Measurements from ENCODE around the gene DRD3.

The DRD3 gene

DNA sequence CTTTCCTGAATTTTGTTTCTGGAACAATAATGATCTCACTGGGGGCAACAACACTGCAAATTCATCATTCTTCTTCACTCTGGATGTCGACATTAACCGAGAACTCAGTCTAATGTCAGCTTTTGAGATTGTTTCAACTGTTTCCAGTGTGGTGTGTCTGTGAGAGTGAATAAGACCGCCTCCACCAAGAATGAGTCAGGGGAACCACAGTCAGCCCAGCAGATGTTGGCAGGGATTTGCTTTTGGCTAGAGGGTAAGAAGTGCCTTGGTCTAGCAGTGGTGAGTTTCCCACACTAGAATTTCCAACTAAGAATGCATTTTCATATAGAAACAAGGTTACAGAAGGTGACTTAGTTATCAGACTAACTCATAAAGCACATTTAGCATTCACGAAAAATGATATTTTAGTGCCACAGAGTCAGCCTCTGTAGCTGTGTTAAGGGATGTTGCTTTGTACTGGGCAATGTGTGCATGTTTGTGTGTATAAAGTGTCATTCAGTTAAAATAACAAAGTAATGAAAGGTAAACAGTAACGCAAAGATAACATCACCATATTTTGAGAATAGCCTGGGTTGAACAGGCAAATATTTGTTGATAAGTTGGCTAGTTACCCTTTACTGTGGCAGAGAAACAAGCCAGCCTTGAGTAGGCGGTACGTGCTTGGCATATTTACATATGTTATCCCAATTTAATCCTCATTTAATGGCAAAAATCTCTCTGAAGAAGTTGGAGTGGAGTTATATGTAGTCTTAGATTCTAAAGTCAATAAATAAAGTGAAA lies 33.8 kb downstream of the DRD3 start:
- no peak overlapping the region for H3K4me3 ChIP-seq (ENCODE audit: low read depth, low read length)
- TF ChIP-seq, protein P1, sequence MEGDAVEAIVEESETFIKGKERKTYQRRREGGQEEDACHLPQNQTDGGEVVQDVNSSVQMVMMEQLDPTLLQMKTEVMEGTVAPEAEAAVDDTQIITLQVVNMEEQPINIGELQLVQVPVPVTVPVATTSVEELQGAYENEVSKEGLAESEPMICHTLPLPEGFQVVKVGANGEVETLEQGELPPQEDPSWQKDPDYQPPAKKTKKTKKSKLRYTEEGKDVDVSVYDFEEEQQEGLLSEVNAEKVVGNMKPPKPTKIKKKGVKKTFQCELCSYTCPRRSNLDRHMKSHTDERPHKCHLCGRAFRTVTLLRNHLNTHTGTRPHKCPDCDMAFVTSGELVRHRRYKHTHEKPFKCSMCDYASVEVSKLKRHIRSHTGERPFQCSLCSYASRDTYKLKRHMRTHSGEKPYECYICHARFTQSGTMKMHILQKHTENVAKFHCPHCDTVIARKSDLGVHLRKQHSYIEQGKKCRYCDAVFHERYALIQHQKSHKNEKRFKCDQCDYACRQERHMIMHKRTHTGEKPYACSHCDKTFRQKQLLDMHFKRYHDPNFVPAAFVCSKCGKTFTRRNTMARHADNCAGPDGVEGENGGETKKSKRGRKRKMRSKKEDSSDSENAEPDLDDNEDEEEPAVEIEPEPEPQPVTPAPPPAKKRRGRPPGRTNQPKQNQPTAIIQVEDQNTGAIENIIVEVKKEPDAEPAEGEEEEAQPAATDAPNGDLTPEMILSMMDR (conservative IDR thresholded peaks at IDR 0.05; ENCODE audit: low read depth, low read length): no peak
- DNase-seq (ENCODE audit: low read depth): peak; percentile 95

DNA sequence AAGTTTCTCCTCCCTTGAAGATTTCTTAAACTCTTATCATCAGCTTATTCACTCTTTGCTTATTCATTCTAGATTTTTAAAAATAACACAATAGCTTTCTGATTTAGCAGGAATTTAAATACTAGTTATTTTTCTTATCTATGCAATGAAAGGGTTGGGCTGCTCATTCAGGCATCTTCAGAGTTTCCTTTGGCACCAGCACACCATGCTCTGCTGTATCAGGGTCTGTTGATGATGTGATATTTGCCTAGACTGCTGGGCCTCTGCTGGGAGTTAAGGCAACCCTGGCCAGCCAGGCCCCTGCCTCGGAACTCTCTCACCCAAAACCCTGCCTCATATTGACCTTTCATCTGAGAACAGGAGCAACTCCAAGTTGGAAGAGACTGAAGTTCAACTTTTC lies 35.0 kb downstream of the DRD3 start:
- H3K4me3 ChIP-seq (ENCODE audit: low read depth, low read length): no peak overlapping the region
- TF ChIP-seq, protein P1 (conservative IDR thresholded peaks at IDR 0.05; ENCODE audit: low read depth, low read length): no peak
- no peak for DNase-seq (ENCODE audit: low read depth)

DNA sequence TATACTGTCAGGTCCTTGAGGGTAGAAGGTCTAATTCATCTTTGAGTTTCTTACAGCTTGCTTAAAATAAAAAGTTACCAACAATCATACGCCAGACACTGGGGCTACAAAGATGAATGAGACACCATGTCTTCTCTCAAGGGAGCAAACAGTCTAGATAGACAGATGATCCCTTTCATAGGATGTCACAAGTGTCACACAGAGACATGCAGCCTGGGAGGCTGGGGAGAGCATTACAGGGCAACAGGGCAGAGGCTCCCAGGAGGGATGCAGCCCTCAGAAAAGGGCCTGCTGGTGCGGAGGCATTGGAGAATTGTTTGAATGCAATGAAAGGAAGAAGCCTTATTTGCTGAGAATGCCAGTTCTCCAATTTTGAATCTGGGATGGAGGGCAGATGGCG lies 39.0 kb downstream of the DRD3 start:
- no peak for DNase-seq (ENCODE audit: low read depth)
- no peak overlapping the region for H3K4me3 ChIP-seq (ENCODE audit: low read depth, low read length)
- TF ChIP-seq, protein P1 (conservative IDR thresholded peaks at IDR 0.05; ENCODE audit: low read depth, low read length): no peak

DNA sequence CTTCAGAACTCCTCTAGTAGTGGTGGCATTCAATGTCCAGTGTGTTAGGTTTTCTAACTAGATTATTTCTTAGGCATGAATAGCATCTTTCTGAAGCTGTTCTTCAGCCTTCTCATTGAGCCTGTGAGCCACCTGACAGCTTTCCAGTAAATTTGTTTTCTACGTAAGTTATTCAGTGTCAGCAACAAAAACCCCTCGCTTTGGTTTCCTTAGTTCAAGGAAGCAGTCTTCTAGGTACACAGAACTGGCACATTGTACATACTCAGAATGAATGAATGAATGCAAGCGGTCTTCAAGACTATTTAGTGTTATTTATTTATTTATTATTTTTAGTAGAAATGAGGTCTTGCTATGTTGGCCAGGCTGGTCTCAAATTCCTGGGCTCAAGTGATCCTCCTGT lies 44.9 kb downstream of the DRD3 start:
- DNase-seq (ENCODE audit: low read depth): no peak

DNA sequence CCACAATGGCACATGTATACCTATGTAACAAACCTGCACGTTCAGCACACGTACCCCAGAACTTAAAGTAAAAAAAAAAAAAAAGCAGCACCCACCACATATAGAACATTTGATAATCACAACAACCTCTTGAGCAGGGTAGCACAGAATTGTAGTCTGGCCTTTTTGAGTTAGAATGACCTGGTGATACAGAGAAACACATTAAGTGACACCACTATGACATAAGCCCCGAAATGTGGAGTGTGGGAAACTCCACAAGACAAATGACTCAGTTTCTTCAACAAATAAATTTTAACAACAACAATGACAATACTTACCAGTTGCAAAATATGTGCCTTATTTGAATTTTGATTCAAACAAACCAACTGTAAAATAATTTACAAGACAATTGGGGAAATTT lies 46.4 kb downstream of the DRD3 start:
- H3K4me3 ChIP-seq (ENCODE audit: low read depth, low read length): no peak overlapping the region
- DNase-seq (ENCODE audit: low read depth): no peak
- TF ChIP-seq, protein P1 (conservative IDR thresholded peaks at IDR 0.05; ENCODE audit: low read depth, low read length): no peak

More for the DNA sequence above, 44.9 kb downstream of the DRD3 start:
- no peak overlapping the region for H3K4me3 ChIP-seq (ENCODE audit: low read depth, low read length)
- TF ChIP-seq, protein P1 (conservative IDR thresholded peaks at IDR 0.05; ENCODE audit: low read depth, low read length): no peak

DNA sequence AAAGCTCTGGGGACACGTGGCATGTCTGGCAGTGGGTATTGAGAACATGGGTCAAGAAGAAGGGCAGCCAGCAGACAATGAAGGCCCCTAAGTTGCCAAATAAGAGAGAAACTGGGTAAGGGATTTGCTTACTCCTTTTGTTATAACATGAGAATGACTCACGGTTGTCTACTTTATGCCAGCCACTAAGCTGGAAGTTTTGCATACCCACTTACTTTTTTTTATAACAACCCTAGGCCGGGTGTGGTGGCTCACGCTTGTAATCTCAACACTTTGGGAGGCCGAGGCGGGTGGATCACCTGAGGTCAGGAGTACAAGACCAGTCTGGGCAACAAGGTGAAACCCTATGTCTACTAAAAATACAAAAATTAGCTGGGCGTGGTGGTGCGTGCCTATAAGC lies 50.0 kb downstream of the DRD3 start:
- H3K4me3 ChIP-seq (ENCODE audit: low read depth, low read length): no peak overlapping the region
- TF ChIP-seq, protein P1 (conservative IDR thresholded peaks at IDR 0.05; ENCODE audit: low read depth, low read length): no peak
- no peak for DNase-seq (ENCODE audit: low read depth)

DNA sequence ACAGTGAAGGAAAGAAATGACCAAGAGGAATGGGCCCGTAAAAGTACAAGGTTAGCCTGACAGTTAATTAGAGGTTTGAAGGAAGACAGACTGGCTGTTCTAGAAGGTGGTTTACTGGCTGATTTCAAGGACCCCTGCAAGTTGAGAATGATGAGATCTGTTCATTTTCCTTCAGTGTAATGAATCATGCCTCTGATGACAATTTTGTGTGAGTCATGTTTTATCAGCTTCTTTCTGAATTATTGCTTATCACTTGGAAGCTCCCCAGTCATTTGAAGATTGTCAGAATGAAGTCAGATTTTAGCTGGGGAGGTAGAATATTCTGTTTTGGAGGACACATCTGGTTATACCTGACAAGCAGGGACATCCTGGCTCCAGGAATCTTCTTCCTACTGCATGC lies 50.6 kb downstream of the DRD3 start:
- DNase-seq (ENCODE audit: low read depth): peak; percentile 50
- H3K4me3 ChIP-seq (ENCODE audit: low read depth, low read length): no peak overlapping the region
- TF ChIP-seq, protein P1 (conservative IDR thresholded peaks at IDR 0.05; ENCODE audit: low read depth, low read length): no peak

All from choroid plexus epithelial cell (primary cell).